ENCODE results near the gene PLPP1.

The PLPP1 gene

GRCh38 chr5:55472642-55473041, 62.1 kb downstream of the PLPP1 start:
- TF ChIP-seq CTCF (conservative IDR thresholded peaks at IDR 0.05; ENCODE audit: low read depth, low read length) = no peak
- no peak for DNase-seq (ENCODE audit: low read depth)

GRCh38 chr5:55471468-55471867, 63.3 kb downstream of the PLPP1 start:
- H3K4me3 ChIP-seq (ENCODE audit: low read depth, low read length) = no peak overlapping the region
- no peak for TF ChIP-seq CTCF (conservative IDR thresholded peaks at IDR 0.05; ENCODE audit: low read depth, low read length)
- DNase-seq (ENCODE audit: low read depth) = no peak

More at GRCh38 chr5:55472642-55473041, 62.1 kb downstream of the PLPP1 start:
- no peak overlapping the region for H3K4me3 ChIP-seq (ENCODE audit: low read depth, low read length)

GRCh38 chr5:55470282-55470681, 64.5 kb downstream of the PLPP1 start:
- H3K4me3 ChIP-seq (ENCODE audit: low read depth, low read length) = no peak overlapping the region
- no peak for TF ChIP-seq CTCF (conservative IDR thresholded peaks at IDR 0.05; ENCODE audit: low read depth, low read length)
- DNase-seq (ENCODE audit: low read depth) = no peak

- TF ChIP-seq CTCF (conservative IDR thresholded peaks at IDR 0.05; ENCODE audit: low read depth, low read length) = no peak
- no peak overlapping the region for H3K4me3 ChIP-seq (ENCODE audit: low read depth, low read length)
- no peak for DNase-seq (ENCODE audit: low read depth)
Observed at GRCh38 chr5:55469839-55470238, 64.9 kb downstream of the PLPP1 start.

DNA sequence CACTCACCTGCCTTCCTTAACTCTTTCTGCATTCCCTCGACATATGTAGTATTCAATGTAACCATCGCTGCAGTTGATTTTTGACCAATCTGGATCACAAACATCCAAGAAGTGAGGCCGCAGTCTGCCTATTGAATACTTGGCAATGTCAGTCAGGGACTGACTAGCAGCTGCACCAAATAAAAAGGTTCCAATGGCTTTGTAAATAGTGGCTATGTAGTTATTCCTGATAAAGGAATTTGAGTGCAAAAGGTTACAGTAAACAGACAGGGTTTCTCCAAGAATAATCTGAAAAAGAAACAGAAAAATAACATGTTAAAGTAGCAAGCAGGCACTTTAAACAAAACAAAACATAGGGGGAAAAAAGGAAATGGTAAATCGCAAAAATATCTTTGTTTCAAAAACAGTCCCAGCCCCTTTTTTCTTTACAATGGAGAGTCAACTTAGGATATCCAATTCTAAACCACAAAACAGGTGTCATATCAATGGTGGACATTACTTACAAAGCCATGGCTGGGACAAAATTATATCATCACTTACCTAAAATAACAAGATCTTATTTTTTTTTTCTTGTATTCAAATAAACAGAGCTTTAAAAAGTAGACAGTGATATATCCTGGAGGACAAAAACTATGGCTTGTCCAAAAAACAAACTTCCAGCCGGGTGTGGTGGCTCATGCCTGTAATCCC, 66.8 kb downstream of the PLPP1 start:
- no peak overlapping the region for H3K4me3 ChIP-seq (ENCODE audit: low read depth, low read length)
- TF ChIP-seq CTCF (conservative IDR thresholded peaks at IDR 0.05; ENCODE audit: low read depth, low read length) = no peak
- DNase-seq (ENCODE audit: low read depth) = no peak

GRCh38 chr5:55463613-55464012, 71.2 kb downstream of the PLPP1 start:
- no peak for TF ChIP-seq CTCF (conservative IDR thresholded peaks at IDR 0.05; ENCODE audit: low read depth, low read length)
- no peak overlapping the region for H3K4me3 ChIP-seq (ENCODE audit: low read depth, low read length)
- DNase-seq (ENCODE audit: low read depth) = no peak

- no peak for TF ChIP-seq CTCF (conservative IDR thresholded peaks at IDR 0.05; ENCODE audit: low read depth, low read length)
Observed at GRCh38 chr5:55459572-55459971, 75.2 kb downstream of the PLPP1 start.

More at GRCh38 chr5:55459572-55459971, 75.2 kb downstream of the PLPP1 start:
- H3K4me3 ChIP-seq (ENCODE audit: low read depth, low read length) = no peak overlapping the region
- no peak for DNase-seq (ENCODE audit: low read depth)
